DMS153 (cell line): Measurements from ENCODE around the gene MAEA.
"Not testable (repeated sequence)": the region's sequence is repeated elsewhere in the genome, so short reads cannot be mapped to it uniquely, and the experiment has no call there.

Source experiments
- DNase-seq: peaks from one replicate; lab custom pipeline; 2025; lab: John Stamatoyannopoulos, UW

Gene MAEA

DNA sequence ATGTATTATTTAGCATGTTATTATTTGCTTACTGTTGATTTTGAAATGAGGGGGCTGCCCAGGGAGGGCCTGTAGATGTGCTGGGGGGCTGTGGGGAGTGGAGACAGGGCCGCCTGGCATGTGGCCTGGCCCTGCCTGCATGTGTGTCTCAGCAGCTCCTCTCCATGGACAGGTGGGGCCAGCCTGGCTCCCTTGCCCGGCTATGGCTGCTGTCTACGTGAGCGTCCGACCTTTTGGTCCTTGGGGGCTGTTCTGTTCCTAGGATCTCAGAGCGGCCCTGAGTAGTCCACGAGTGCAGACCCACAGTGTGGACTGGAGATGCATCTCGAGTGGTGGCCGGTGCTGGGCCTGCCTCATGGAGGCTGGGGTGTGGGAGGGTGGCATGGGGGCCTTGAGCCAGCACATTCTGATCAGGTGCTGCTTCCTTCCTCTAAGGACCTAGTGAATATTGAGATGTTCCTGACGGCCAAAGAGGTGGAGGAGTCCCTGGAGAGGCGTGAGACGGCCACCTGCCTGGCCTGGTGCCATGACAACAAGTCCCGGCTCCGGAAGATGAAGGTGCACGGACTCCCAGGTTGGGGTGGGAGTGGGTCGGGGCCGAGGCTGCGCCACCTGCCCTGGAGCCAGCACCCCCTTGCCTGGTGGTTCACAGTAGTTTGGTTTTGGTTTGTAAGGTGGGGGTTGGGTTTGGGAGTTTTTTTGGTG, 32.4 kb downstream of the MAEA start:
- DNase-seq = no peak

GRCh38 chr4:1323280-1323634, 33.6 kb downstream of the MAEA start:
- DNase-seq = no peak

- DNase-seq = no peak
Observed at GRCh38 chr4:1323635-1324442, 34.1 kb downstream of the MAEA start.

GRCh38 chr4:1324443-1325175, 34.9 kb downstream of the MAEA start:
- DNase-seq = not testable (repeated sequence)

GRCh38 chr4:1325176-1325480, 35.4 kb downstream of the MAEA start:
- no peak for DNase-seq

GRCh38 chr4:1325681-1326635, 36.3 kb downstream of the MAEA start:
- DNase-seq = no peak

- DNase-seq = no peak
Observed at GRCh38 chr4:1326751-1327525, 37.2 kb downstream of the MAEA start.

DNA sequence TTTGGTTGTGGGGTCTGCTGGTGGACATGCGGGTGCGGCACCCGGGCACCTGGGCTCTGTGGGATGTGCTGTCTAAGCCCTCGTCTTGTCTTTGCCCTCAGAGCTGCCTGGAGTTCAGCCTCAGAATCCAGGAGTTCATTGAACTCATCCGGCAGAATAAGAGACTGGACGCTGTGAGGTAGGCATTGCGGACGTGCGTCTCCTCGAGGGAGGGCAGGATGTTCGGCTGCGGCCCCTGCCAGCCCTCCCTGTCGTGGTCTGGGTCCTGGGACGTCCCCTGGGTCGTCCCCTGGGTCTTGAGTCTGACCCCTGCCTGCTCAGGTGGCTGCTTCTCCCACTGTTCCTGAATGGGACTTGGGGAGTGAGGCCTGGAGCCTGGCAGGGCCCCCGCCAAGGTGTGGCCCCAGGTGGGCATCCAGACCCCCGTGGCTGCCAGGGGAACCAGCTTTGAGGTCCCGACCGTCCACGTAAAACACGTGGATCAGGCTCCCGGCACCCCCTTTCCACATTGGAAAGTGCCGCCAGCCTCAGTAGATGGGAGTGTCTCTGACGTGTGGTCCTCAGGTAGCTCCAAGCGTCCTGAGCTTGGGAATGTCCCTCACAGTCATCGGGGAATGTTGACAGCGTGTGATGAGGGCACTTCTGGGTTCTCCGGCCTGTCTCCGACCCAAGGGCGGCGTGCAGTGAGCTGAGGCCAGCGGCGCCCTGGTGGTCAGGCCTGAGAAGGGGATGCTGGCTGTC, 38.0 kb downstream of the MAEA start:
- no peak for DNase-seq

DNA sequence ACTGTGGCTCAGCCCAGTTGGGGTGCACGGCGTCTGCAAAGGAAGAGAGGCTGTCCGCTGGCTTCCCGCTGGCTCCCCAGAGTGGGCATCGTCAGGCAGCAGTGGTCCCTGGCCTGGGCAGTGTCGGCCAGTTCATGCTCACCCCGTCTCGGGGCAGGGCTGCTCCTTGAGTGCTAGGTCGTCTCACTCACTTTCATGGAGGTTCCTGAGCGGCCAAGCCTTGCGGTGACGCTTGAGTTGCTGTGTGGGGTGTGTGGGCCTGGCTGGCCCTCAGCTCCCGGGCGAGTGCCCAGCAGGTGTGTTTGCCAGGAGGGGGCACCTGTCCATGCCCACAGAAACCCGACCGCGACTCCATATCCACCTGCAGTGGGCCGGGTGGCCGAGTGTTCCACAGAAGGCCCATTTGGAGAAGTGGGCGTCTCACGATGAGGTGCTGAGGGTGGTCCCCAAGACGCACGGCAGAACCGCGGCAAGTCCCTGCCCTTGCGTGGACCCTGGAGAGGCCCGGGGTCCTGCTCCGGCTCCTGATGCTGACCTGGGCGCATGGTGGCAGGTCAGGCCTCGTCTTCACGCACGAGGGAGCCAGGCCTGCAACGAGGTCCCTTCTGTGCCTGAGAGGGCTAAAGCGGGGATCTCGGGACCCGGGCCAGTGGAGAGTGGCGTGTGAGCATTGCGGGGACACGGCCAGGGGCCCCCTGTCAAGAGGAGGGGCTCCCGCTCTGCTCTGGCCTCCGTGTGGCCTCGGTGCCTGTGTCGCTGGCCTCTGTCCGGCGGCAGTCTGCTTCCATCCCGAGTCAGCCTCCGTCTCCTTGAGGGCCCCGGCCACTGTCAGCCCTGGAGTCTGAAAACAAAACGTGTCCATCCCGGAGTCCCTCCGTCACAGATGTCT, 38.8 kb downstream of the MAEA start:
- DNase-seq = no peak

DNA sequence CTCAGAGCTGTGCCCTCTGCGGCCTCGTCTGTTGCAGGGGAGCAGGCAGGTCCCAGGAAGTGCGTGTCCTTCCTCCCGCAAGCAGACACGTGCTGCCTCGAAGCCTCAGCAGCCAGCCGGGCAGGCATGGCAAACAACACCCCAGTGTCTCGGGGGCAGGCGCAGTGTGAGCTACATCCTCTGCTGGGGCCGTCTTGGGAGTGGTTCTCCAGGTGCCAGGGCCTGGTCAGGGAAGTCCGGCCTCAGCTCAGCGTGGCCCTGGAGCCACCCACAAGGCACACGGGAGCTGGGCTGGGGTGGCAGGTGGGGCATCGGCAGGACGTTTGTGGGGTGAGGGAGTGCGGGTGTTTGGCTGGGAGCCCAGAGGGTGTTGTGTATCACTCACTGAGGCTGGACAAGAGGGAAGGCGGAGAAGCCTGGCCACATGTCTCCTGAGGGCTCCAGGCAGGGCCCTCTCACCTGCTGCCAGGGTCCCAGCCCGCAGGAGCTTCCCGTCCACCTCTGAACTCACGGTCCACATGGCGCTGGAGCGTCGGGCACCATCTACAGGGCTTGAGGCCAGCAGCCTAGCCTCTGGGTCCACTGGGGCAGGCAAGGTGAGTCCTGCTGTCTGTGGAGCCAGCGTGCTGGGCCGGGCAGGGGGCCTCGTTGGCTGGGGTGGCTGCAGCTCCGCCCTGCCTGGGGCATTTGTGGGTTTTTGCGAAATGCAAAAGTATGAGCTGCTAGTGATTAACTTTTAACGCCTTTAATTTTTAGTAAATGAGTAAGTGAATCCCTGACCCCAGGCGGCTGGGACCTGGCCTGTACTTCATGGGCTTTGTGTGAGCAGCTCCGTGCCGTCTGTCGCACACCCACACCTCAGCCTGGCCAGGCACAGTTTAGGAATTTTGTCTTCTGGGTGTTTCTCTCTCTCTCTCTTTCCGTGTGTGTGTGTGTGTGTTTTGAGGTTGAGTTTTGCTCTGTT, 40.0 kb downstream of the MAEA start:
- DNase-seq = no peak

DNA sequence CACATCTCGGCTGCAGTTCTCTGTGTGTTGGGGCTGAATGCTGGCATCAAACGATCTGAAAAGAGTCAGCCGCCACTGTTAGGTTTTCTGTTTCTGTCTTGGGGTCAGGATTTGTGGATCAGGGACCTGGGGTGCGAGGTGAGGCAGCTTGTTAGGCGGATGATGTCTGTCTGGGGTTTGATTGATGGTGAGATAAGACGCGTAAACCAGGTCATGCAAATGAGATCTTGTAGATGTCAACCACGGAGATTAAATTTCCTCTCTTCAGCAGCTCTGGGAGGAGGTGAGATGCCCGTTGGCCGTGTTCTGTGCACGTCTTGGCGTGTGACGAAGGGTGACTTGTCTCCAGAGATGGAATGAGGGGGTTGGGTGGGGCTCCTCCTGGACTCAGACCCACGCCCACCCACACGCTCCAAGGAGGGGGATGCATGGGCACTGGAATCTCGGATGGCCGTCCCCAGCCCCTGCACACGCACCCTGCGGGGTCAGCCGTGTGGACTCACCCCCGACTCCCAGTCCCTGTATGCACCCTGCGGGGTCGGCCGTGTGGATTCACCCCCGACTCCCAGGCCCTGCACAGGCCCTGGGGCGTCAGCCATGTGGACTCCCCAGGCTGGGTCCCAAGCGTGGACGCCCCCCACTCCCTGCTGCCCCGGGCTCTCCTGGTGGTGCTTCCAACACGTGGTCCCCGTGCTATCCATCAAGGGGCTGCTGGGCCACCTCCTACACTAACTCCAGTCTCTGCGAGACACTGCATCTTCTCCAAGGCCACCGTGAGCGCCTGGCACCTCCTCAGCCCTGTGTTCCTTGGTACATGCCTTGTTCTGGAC, 41.3 kb downstream of the MAEA start:
- DNase-seq = no peak

DNA sequence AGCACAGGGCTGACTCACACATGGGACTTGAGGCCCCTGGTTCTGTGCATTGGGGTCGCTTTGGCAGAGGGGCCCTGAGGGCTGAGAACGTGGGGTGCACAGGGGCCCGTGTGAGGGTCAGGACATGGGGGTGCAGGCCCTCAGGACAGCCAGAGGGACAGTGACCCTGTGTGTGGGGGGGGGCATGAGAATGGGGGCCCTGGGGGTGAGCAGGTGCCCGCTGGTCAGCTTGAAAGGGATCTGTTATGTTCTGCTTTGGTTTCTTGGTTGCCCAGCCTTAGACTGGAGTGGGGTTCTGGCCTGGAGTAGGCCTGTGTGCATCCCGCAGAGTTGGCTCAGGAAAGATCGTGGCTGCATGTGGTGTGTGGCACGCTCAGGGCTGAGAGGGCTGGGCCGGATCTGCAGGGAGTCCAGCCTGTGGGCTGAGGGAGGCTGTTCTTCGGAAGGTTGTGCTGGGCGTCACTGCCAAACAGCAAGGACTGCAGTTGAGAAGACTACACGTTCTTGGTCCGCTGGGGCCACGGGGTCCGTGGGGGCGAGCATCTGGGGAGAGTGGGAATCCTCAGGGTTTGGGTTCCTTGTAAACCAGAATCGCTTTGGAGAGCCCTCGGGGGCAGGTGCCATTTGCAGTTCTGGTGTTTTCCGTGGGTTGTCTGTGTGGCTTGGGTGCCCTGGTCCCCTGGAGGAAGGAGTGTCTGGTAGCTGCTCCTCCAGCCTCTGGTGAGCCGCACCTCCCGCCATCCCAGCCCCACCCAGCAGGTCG, 42.1 kb downstream of the MAEA start:
- DNase-seq = no peak

- no peak for DNase-seq
Observed at GRCh38 chr4:1332686-1333085, 43.0 kb downstream of the MAEA start.

DNA sequence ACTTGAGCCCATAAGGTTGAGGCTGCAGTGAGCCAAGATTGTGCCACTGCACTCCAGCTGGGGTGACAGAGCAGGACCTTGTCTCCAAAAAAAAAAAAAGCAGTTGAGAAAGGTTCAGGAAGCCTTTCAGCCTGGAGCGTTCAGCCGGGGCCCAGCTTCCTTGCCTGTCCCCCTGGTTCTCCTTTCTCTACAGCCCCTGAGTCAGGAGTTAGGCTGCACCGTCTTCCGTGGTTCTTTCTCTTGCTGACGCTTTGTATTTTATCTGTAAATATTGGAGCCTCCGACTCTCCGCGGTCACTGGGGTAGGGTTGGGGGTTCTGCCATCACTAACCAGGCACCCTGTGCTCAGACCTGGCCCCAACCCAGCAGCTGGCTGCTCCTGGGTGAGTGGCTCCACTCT, 43.6 kb downstream of the MAEA start:
- no peak for DNase-seq

- not testable (repeated sequence) for DNase-seq
Observed at GRCh38 chr4:1333851-1334578, 44.3 kb downstream of the MAEA start.

GRCh38 chr4:1334579-1334895, 44.8 kb downstream of the MAEA start:
- no peak for DNase-seq
